GM11168 (cell line): ENCODE results near the gene IL1RN.

Experiments
- in situ Hi-C: fragments of 300-500 bp; cut with MboI; formaldehyde crosslinking; loops from one replicate; pipeline ENCODE4 v1.12.0; 2022; ENCODE audit warnings: low sequenced_read_pairs; ENCODE audit not compliant: unreplicated experiment

The IL1RN gene

GRCh38 chr2:113124984-113125855 is 2.2 kb upstream of the IL1RN start:
- in situ Hi-C loops = no loop called here

DNA sequence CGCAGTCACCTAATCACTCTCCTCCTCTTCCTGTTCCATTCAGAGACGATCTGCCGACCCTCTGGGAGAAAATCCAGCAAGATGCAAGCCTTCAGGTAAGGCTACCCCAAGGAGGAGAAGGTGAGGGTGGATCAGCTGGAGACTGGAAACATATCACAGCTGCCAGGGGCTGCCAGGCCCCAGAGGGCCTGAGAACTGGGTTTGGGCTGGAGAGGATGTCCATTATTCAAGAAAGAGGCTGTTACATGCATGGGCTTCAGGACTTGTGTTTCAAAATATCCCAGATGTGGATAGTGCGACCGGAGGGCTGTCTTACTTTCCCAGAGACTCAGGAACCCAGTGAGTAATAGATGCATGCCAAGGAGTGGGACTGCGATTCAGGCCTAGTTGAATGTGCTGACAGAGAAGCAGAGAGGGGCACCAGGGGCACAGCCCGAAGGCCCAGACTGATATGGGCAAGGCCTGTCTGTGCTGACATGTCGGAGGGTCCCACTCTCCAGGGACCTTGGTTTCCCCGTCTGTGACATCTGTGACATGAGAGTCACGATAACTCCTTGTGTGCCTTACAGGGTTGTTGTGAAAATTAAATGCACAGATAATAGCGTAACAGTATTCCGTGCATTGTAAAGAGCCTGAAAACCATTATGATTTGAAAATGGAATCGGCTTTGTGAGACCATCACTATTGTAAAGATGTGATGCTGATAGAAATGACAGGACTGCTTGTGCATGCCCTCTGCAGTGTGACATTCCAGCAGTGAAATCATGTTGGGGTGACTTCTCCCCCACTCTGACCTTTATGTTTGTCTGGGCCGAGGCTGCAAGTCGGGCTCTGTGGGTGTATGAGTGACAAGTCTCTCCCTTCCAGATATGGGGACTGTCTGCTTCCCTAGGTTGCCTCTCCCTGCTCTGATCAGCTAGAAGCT is 510 bp downstream of the IL1RN start:
- in situ Hi-C loops = no loop called here

DNA sequence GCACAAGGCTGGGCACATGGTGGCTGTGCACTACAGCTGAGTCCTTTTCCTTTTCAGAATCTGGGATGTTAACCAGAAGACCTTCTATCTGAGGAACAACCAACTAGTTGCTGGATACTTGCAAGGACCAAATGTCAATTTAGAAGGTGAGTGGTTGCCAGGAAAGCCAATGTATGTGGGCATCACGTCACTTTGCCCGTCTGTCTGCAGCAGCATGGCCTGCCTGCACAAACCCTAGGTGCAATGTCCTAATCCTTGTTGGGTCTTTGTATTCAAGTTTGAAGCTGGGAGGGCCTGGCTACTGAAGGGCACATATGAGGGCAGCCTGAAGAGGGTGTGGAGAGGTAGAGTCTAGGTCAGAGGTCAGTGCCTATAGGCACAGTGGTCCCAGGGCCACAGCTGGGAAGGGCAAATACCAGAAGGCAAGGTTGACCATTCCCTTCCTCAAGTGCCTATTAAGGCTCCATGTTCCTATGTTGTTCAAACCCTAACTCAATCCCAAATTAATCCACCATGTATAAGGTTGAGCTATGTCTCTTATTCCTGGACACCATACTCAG is 2.2 kb downstream of the IL1RN start:
- in situ Hi-C loops = no loop called here

- in situ Hi-C loops = no loop called here
These were observed 4.2 kb downstream of the IL1RN start for GRCh38 chr2:113131352-113132185.

GRCh38 chr2:113132414-113133021 is 5.1 kb downstream of the IL1RN start:
- in situ Hi-C loops = no loop called here

DNA sequence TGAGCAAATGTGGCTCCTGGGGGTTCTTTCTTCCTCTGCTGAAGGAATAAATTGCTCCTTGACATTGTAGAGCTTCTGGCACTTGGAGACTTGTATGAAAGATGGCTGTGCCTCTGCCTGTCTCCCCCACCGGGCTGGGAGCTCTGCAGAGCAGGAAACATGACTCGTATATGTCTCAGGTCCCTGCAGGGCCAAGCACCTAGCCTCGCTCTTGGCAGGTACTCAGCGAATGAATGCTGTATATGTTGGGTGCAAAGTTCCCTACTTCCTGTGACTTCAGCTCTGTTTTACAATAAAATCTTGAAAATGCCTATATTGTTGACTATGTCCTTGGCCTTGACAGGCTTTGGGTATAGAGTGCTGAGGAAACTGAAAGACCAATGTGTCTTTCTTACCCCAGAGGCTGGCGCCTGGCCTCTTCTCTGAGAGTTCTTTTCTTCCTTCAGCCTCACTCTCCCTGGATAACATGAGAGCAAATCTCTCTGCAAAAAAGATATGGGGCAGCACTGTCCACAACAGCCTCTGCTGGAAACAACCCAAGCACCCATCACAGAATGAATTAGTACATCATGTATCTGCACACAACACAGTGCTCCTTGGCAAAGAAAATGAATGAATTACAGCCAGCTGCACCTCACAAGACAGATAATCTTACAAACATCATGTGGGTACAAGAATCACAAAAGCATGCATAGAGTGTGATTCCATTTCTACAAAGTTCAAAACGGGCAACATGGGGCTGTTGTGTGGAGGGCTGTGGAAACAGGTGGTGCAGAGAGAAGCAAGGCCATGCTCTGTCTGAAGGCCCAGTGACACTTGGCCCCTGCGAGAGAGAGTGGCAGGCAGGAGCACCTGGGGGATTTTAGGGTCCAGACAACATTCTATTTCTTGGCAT is 6.6 kb downstream of the IL1RN start:
- in situ Hi-C loops = no loop called here

DNA sequence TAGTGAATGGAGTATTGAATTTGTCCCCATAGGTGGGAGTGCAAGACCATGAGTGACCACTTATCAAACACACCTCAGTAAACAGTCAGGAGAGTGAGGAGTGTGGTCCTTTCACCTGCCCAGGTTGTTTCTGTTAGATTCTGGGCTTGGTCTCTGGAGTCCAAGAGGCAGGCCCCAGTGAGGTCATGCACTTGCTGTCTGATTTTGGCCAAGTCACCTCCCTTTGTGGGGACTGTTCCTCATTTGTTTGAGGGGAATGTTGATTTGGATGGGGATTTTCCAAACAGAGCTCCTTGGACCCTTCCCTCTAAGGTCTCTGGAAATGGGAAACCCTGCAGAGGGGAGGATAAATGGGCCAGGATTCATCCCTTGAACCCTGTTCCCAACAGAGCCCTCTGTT is 7.3 kb downstream of the IL1RN start:
- in situ Hi-C loops = no loop called here

DNA sequence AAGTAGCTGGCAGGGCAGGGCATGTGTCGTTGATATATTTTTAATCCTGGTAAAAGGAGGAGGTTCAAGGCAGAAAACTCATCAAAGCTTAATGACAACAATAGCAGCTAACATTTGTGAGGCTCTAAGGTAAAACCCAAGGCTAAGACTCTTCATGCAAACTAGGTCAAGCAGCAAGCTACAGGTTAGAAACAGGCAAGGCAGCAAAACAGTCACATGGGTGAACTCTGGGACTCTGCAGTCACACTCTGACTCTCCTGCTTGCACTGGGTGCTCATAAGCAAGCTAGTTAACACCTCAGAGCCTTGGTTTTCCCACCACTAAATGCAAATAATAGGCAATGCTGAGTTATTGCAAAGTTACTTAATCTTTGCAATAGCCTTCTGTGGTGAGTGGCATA is 7.9 kb downstream of the IL1RN start:
- in situ Hi-C loops = no loop called here

DNA sequence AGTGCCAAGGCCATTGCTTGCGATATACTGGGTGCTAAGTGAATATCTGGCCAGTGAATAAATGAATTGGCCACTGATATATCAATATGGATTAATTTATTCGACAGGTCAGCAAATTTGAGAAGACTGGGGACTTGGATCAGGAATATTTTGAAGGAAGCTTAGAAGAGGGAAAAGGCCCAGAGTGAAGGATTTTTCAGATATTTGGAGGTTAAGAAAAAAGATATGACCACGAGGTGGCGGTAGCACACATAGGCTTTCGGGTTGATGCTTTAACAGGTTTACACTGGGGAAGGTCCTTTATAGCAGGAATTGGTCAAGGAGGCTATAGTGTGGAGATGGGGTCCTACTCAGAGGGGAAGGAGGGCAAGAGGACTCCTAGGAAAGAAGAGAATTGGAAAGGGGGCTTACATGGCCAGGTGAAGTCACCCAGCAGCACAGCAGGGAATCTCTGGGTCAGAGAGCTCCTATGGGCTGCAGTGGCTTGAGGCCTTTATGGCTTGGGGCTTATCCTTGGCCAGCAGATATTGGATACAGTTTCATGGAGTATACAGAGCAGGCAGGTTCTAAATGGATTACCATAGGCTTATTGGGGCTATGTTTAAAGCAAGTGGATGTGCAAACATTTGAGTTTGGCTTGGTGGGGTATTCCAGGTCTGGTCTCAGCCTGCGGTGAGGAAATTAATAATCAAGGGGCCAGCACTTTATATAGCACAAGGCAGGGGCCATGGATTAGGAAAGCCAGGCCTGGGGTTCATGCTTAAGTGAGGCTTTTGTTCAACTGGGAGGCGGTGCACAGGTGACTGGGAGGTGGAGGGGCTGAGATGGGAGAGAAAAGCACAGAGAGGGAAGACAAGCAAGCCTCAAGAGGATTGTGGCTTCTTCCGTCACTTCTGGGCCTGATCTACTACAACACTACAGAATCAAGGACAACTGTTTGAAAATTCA is 9.7 kb downstream of the IL1RN start:
- in situ Hi-C loops = no loop called here

DNA sequence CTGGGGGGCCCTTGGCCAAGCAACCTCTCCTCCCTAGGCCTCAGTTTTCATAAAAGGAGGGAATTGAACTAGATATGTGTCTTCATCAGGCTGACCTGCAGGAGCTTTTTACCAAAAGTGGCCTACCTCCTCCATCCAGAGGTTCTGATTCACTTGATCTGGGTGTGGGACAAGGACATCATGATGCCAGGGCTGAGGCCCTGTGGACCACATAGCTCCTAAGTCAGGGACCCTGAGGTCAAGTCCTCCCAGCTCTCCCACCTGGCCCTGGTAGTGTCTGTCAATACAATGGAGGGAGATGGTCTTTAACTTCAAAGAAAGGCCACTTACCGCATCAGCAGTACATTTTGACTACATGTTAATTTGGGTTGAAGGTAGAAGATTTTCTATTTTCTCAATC is 10.4 kb downstream of the IL1RN start:
- in situ Hi-C loops = no loop called here

DNA sequence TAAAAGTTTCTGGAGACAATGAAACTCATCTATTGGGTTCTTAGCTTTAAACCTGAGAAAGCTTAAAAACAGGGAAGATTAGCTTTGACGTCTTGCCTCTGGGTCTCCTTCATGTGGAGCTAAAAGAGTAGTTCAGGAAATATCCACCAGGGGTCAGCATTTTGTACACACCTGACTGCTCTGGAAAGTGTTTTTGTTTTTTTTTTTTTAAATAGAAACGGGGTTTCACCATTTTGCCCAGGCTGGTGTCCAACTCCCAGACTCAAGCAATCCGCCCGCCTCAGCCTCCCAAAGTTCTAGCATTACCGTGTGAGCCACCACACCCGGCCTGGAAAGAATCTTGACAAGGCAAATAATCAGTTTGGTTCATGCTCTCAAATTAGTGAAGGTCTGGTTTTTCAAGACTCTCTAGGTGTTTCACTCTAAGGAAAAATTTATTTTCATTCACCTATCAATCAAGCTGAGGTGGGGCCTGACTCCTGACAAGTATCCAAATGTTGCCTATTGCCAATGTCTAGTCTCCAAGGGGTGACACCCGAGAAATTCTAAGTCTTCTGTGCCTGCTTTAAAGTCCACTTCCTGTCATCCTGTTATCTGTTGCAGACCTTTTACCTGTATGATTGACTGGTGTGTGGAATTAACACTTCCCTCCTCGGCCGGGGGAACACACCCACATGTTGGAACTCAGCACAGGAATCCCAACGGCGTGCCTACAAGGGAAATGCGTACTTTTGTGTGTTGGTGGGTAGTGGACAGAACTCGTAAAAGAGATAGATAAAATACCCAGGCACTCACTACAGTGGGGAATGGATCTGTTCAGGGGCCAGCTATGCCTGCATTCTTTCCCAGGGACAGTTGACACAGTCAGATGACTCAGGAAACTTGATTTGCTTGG is 11.3 kb downstream of the IL1RN start:
- in situ Hi-C loops = no loop called here

DNA sequence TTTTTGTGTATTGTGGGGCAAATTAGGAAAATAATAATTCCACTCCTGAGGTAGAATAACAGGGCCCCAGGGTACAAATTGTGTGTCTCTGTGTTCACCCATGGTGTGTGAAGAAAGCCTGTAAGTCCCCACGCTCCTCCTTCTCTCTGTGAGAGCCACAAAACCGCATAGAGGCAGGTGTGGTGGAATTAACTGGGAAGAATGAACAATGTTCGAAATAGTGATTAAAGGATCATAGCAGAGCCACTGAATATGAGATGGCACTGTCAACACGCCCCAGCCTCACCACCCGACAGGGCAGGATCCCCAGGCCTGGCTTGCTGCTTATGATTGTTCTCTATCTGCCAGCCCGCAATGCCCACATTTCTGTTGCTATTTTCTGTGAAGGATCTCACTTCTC is 14.1 kb downstream of the IL1RN start:
- in situ Hi-C loops = no loop called here

DNA sequence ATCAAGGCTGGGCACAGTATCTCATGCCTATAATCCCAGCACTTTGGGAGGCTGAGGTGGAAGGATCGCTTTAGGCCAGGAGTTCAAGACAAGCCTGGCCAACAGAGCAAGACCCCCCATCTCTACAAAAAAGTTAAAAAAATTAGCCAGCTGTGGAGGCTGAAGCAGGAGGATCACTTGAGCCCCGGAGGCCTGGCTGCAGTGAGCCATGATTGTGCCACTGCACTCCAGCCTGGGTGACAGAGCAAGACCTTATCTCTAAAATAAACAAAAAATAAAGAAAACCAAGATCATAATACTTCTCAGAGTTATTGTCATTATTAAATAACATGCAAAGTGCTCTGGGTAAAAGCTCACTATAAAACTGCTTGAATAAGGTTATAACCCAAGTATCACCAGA is 14.9 kb downstream of the IL1RN start:
- in situ Hi-C loops = no loop called here

- in situ Hi-C loops = no loop called here
These were observed 16.9 kb downstream of the IL1RN start for GRCh38 chr2:113144259-113144658.

GRCh38 chr2:113148606-113149552 is 21.5 kb downstream of the IL1RN start:
- in situ Hi-C loops = no loop called here
